GM19324 (cell line): ENCODE data around the gene FGF12.

ENCODE experiments used
- ATAC-seq: cut with Tn5 transposase; IDR thresholded peaks from one replicate; pipeline ENCODE4 v1.9.1; 2021; ENCODE audit warnings: mild to moderate bottlenecking, moderate library complexity; ENCODE audit not compliant: unreplicated experiment, low FRiP score

The FGF12 gene

GRCh38 chr3:192161661-192162060, 565.7 kb downstream of the FGF12 start:
- ATAC-seq, result no peak

DNA sequence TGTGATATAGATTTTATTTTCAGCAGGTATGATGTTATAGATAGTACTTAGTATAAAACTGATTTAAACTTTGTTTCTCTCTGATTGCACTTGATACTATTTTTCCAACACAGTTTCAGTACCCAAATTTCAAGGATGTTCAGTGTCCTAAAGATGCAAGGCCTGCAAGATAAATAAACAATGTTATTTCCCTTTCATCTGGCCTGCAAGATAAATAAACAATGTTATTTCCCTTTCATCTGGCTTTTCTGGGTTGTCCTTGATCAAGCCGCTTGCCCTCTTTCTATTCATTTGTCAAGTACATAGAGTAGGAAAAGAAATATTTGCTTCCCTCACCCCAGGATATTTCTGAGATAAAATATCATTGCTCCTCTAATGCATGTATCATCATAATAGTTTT, 571.0 kb downstream of the FGF12 start:
- no peak for ATAC-seq

DNA sequence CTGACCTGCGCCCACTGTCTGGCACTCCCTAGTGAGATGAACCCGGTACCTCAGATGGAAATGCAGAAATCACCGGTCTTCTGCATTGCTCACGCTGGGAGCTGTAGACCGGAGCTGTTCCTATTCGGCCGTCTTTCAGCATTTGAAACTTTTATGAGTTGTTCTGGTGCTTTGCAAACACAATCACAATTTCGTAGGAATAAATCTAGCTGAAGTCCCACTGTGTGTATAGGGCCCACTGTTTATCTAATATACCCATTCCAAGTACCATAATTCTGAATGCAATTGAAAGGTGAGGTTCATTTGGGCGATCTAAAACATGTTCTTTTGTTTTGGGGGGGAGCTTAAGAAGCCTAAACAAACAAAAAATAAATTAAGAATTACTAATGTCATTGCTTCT, 572.1 kb downstream of the FGF12 start:
- ATAC-seq, result no peak

DNA sequence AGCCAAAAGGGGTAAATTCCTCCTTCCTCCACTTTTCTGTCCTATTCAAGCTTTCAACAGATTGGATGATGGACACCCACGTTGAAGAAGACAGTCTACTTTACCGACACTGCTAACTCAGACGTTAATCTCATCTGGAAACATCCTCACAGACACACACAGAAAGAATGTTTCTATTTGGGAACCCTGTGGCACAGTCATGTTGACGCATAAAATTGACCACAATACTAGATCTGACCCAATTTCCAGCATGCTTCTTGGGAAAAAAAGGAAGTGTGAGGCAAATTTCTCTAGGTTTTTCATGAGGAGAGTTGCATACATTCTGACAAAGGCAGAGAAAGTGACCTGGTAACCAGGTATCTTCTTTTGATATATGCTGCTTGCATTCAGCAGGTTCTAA, 594.1 kb downstream of the FGF12 start:
- no peak for ATAC-seq

DNA sequence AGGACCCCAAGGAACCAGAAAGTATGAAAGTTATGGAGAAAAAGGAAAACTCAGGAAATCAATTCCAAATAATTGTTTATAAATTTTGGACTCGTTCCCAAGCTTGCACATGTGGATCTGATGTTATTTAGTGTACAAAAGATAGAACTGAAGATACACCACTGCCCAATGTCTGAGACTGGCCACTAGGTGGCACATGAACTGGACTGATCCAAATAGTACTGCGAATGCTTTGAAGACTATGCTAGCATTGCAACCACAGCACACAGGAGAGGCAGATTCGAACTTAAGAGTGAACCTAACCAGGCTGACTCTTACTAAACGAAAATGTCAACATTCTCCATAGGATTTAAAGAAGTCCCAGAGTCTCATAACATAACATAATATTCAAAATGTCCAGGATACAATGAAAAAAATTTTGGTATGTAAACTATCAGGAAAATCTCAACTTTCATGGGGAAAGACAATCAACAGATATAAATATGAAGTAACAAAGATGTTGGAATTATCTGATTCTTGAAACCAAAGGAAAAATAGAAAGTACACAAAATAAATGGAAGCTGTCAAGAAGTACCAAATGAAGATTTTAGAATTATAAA, 596.7 kb downstream of the FGF12 start:
- peak; percentile 66 for ATAC-seq

GRCh38 chr3:192129586-192129985, 597.8 kb downstream of the FGF12 start:
- no peak for ATAC-seq

- ATAC-seq, result peak; percentile 51
These were observed 598.4 kb downstream of the FGF12 start for GRCh38 chr3:192128922-192129321.

DNA sequence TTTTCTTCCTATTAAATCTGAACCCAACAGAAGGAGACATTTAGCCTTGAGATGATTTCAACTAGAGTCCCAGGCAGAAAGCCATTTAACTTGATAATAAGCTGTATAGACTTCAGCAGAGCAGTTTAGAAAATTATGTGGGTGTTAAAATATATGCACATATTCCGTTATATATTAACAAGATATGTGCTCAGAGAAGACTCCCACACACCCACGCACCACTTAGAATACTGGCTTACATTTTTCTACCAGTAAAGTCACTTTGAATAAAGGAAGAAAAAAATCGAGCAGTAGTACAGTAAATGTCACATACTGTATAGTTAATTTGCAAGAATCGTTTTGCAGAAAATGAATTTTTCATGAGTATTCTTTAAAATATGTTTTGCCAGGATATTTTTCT, 599.3 kb downstream of the FGF12 start:
- ATAC-seq, result no peak

DNA sequence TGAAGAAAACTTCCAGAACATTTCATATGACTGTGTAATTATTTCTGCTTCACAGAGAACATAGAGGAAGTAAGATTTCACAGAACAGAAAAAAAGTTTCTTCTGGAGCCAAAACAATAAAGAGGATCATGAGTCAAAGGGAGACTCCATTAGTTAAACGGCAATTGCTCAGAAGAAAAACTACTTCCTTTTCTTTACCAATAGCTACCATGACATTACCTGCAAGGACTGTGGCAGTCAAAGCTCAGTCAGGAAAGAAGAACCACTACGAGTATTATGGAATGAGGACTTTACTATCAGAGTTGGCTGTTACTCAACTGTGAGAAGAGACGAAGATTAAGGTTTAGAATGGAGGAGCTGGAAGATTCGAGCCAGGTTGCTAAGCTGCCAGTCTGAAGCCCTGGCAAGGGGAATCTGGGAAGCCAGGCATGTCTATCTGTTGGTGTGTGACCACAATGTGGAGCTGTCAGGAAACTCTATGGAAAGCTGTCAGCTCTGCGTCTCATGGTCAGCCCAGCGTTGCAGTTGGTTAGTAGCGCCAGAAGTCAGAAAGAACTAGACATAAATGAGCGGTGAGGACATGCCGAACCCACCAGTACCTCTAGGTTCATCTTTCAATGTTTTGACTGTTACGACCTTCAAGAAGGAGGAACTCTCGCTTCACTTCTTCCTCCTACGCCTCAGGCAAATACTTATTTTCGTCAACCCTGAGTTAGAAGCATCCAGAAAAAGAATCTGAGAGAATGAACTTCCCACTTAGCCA, 604.3 kb downstream of the FGF12 start:
- ATAC-seq, result peak; percentile 64

- no peak for ATAC-seq
These were observed 605.4 kb downstream of the FGF12 start for GRCh38 chr3:192121923-192122322.

DNA sequence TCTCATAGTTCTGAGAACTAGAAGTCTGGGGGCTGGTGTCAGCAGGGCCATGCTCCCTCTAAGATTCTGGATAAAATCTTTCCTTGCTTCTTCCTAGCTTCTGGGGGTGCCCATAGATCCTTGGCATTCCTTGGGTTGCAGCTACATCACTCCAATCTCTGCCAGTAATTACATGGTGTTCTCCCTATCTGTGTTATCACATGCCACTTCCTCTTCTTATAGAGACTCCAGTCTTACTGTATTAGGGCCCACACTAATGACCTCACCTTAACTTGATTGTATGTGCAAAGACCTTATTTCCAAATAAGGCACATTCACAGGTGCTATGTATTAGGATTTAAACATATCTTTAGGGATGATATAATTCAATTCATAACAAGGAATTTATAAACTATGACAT, 618.5 kb downstream of the FGF12 start:
- no peak for ATAC-seq

DNA sequence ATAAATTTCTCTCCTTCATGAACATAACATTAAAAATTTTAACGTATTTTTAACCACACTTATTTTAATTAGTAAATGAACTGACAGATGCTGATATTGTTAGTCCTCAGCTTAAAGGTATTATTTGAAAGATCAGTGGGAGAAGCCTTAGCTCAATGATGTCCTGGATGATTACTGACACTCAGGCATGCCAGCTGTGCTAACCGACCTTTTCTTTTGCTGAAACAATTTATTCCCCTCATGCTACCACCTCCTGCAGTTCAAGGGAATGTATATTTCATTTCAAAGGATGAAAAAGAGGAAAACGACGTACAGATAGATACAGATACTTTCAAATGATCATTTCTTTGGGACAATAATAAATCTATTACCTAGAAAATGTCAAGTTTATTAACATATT, 620.8 kb downstream of the FGF12 start:
- ATAC-seq, result no peak

DNA sequence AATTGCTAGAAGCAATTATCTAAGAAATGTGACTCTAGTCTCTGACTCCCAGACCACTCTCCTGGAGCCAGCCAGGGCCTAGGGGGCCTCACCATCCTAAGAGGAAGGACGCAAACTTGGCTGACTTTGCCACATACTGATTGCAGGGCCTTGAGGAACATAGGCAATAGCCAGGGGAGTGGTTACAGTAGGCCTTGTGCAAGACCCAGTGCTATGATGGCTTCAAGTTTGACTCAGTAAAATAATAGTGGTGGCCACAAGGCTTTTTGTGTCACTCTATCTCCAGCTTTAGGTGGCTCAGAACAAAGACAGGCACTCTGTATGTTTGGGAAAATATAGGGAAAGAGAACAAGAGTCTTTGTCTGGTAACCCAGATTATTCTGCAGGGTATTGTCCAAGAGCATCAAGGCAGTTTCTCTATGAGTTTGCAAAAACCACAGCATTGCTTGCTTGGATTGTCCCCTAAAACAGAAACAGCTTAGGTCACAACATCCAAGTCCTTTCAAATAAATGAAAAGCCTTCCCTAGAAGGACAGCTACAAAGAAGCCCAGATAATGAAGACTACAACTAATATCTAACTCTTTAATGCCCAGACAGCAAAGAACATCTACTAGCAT, 634.8 kb downstream of the FGF12 start:
- no peak for ATAC-seq

DNA sequence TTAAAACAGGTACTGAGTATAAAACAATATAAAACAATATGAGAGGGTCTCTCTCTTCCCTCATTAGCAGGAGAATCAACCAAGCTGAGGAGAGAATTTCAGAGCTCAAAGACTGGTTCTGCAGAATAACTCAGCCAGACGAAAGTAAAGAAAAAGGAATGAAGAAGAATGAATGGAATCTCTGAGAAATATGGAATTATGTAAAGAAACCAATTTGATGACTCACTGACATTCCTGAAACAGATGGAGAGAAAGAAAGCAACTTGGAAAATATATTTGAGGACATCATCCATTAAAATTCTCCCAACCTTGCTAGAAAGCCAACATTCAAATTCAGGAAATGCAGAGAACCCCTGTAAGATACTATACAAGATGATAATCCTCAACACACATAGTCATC, 635.5 kb downstream of the FGF12 start:
- no peak for ATAC-seq

- peak; percentile 74 for ATAC-seq
These were observed 636.8 kb downstream of the FGF12 start for GRCh38 chr3:192090586-192090985.
